Cardiac fibroblast (primary cell): ENCODE data around the gene VIPR1.

Experiments used
- DNase-seq, 2 donors: peaks; one replicate each; pipeline versions ENCODE4 v3.0.0 to v3.0.0-alpha.2; 2010; ENCODE audit warnings: low read depth in 2 of 2
- H3K4me3 ChIP-seq, 2 donors: replicated peaks in 1 of 2; 1 replicate in 1 of 2; 2 replicates in 1 of 2; pipeline ENCODE4 v1.5.1; 2011; ENCODE audit warnings: low read depth in 2 of 2, low read length in 2 of 2, mild to moderate bottlenecking in 2 of 2, moderate library complexity in 1 of 2
- TF ChIP-seq, protein P1 (sequence below): IDR thresholded peaks from one replicate; pipeline ENCODE4 v1.5.1; 2011; ENCODE audit warnings: low read depth, mild to moderate bottlenecking, low read length, inconsistent platforms

VIPR1 gene

DNA sequence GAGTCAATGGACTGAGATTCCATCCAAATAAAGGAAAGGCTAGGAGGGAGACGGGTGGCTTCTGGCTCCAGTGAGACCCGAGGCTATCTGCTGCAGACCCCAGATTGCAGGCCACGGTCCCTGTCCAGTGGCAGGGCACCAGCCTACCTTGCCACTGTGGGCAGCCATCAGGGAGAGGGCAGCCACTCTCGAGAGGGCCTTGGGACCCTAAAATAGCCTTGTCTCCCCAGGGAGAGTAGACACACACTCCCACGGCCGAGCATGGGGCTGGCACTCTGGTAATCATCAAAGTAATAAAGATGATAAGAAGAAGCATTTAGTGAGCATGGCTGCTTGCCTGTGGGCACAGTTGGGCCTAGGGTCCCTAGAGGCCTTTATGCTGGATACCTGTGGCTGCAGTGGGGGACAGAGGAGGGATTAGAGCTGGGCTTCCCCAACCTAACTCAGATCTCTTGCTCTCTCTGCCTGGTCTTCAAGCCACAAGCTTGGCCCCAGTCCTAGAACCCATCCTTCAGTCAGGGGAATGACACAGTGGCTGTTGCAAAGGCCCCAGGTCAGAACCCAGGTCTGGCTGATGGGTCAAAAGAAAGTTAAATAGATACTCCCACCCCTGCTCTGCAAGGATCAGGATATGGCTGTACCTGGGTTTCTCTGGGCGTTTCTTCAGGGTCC is 9.2 kb upstream of the VIPR1 start:
- H3K4me3 ChIP-seq, result no peak overlapping the region
- DNase-seq, result no peak
- TF ChIP-seq, protein P1, sequence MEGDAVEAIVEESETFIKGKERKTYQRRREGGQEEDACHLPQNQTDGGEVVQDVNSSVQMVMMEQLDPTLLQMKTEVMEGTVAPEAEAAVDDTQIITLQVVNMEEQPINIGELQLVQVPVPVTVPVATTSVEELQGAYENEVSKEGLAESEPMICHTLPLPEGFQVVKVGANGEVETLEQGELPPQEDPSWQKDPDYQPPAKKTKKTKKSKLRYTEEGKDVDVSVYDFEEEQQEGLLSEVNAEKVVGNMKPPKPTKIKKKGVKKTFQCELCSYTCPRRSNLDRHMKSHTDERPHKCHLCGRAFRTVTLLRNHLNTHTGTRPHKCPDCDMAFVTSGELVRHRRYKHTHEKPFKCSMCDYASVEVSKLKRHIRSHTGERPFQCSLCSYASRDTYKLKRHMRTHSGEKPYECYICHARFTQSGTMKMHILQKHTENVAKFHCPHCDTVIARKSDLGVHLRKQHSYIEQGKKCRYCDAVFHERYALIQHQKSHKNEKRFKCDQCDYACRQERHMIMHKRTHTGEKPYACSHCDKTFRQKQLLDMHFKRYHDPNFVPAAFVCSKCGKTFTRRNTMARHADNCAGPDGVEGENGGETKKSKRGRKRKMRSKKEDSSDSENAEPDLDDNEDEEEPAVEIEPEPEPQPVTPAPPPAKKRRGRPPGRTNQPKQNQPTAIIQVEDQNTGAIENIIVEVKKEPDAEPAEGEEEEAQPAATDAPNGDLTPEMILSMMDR, result no peak

DNA sequence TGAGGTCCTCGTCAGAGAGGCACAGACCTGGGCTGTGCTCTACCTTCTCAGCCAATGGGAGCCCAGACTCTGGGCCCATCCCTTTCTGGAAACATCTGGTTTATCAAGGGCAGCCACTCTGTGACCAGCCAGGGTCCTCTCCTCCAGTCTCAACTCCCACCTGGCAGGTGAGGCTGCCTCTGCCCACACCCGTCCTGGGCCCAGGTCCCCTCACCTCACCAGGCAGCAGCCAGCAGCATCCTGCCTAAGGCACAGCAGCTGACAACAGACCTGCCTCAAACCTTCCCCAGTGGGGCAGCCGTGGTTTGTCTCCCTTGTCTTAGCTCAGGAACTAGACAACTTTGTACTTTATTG is 8.7 kb upstream of the VIPR1 start:
- TF ChIP-seq, protein P1, result no peak
- DNase-seq, result no peak
- H3K4me3 ChIP-seq, result no peak overlapping the region

DNA sequence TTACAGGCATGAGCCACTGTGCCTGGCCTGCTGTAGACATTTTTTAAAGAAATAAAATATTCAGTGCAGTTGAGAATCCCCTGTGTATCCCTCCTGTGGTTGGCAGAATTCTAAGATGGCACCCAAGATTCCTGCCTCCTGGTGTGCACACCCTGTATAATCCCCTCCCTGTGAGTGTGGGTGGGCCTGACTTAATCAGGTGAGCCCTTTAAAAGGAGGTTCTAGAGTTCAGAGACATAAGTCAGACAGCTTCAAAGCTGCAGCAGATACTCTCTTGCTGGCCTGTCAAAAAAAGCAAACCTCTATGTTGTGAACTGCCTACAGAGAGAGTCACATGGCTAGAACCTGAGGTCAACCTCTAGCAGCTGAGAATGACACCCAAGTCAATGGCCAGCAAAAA is 7.0 kb upstream of the VIPR1 start:
- TF ChIP-seq, protein P1, result no peak
- DNase-seq, result no peak

DNA sequence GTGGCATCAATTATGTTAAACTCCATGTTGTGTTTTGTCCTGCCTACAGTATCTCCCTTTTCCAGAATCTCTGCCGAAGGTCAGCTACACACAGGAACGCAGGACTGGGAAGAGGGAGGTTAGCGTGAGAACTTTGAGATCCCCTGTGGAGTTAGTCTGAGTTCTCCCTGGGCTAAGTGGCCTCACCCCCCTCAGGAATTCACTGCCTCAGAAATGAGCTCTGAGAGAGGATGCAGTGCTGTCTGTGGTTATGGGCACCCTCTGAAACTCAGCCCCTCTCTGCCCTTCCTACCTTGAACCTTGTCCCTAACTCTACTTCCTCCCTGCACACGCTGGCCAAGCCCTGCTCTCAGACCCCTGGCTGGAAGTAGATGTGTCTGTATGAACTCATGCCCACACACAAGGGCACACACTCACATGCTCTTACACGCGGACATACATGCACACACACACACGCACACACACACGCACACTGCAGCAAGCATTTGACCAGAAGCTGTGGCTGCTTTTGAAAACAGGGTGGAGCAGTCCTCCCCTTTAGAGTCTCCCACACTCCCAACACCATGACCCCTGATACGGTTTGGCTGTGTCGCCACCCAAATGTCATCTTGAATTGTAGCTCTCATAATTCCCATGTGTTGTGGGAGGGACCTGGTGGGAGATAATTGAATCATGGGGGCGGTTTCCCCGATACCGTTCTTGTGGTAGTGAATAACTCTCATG is 5.3 kb upstream of the VIPR1 start:
- TF ChIP-seq, protein P1, result no peak
- DNase-seq, result peak; percentile 71 to 73
- no peak overlapping the region for H3K4me3 ChIP-seq

More for the DNA sequence above, 7.0 kb upstream of the VIPR1 start:
- H3K4me3 ChIP-seq, result no peak overlapping the region

DNA sequence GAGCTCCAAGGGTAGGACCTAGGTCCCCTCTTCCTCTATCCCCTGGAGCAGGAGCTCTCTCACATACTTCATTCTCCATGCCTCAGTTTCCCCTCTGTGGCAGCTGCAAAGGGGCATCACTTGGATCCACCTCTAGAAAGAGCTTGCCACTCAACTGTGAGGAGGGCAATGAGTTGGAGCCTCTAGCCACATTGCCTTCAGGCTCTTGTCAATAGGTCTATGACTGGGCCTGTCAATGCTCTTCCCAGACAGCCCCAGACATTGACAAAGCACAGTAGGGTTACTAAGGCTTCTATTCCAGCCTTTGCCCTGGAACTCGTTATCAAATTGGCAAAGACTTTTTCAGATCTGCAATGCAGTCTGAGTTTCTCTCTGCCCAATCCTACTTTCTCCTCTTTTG is 4.4 kb upstream of the VIPR1 start:
- TF ChIP-seq, protein P1, result no peak
- no peak for DNase-seq
- H3K4me3 ChIP-seq, result no peak overlapping the region

DNA sequence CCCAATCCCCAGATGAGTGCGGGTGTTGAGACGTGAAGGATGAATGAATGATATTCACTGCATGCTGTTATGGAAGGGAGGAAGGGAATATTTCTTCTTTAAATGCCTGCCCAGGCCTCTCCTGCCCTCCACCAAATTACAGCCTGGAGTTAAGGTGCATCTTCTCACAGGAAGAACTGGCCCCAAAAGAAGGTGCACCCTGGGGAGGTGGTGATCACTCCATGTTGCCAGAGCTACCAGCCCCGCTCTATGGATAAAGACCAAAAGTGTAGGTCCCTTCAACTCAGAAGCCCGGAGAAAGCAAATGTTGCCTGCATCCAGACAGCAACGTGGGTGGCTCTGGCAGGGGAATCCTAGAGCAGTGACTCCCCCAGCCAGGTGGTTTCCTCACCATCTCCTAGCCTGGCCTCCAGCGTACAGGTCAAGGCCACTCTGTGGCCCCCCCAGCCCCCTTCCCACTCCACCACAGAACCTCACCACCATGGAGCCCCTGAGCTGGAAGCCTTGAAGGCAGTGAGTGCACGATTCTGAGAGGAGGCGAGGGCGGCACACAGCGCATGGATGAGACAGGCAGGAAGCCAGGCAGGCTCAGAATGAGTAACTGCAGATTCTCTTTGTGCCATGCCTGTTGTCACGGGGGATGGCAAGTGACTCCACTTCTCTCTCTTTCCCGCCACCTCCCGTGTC is 3.5 kb upstream of the VIPR1 start:
- DNase-seq, result no peak
- no peak overlapping the region for H3K4me3 ChIP-seq
- TF ChIP-seq, protein P1, result no peak
